ENCODE results near the gene SNRPA1. TPM values are rescaled to one million over a fixed set of nuclear protein-coding genes. Genes with fewer than 3 reads are reported as not detected.

The SNRPA1 gene
- total and polyA plus RNA-seq, 9 of the 15 experiments (the other 6 are each of a cell fraction or from before 2014, with no cell fraction given): 62.7 to 245 (median 189) TPM

DNA sequence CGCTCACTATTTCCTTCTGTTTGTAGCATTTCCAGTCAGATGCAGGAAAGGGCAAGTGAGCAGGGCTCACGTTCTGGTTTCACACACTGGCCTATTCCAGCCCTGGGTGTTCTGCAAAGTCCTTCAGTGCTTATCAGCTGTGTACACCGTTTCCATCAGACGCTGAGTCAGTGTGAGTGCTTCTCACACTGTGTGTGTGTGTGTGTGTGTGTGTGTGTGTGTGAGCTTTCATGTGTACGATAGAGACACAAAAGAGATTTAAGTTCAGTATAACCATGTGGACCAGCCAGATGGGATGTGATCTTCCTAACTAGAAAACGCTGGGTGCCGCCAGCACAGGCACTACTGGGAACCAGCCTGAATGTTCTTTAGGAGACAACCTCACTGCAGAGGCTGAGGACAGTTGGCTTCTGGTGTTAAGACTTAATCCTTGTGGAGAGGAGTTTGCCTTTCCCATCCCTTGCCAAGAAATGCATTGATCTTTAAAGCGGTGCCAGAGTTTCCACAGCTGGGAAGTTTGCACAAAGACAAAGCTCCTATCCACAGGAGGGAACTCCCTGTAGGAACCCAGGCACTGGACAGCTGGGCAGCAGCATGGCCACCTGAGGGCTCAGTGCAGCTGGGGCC is 39.3 kb downstream of the SNRPA1 start (continued):
- peak in 1 of 2 experiments; percentile 78; a peak in 1 of 4 replicates for TF ChIP-seq ZMIZ1 (IDR thresholded peaks at IDR 0.05; ENCODE audit: low read depth in 2 of 2, low read length in 2 of 2)

DNA sequence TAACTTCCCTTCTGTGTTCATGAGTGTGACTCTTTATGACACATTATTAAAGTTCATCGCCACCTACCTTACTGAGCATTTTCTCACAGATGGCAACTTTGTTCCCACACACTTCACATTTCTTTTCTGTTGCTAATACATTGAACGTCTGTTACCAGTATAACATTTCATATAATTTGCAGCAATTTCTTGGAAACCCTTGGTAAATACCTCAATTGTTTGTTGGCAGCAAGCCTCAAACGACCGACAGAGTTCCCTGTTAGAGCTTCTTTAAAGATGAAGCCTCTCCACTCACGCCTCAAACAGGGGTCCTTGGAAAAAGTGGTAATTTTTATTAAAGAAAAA is 40.0 kb downstream of the SNRPA1 start:
- Histone ChIP-seq H3K4me3 (no peak overlapping the region), H3K4me1 (replicated peaks in 1 of 2; ENCODE audit: control insufficient read depth in 2 of 2, insufficient read depth in 2 of 2, low read length in 2 of 2) (peaks cover 22 to 26% of the 10 kb centered on the region in 2 experiments), H3K9ac (ENCODE audit: insufficient read depth in 1 of 2, low read depth in 2 of 2, low read length in 2 of 2) (no peak overlapping the region), H3K9me1 (ENCODE audit: control insufficient read depth, insufficient read depth, low read length) (no peaks in the 10 kb centered on the region), H3K4me2 (ENCODE audit: insufficient read depth, low read length) (peak overlapping the region; percentile 23; the same call in 1 of the 2 replicates), H3K36me3 (ENCODE audit: control insufficient read depth, insufficient read depth, low read length) (no peaks in the 10 kb centered on the region), H4K20me1 (replicated peaks; ENCODE audit: control insufficient read depth, insufficient read depth, low read length) (peaks cover 11% of the 10 kb centered on the region; the same call in 1 of the 2 replicates), H3K27me3 (ENCODE audit: control insufficient read depth in 2 of 2, insufficient read depth in 2 of 2, low read length in 2 of 2) (no peaks in the 10 kb centered on the region), H3K79me2 (ENCODE audit: control insufficient read depth, insufficient read depth, low read length) (peaks cover 10% of the 10 kb centered on the region), H3K9me3 (replicated peaks; ENCODE audit: control insufficient read depth, insufficient read depth, low read depth, low read length) (no peaks in the 10 kb centered on the region), H2AFZ (ENCODE audit: low read depth, low read length) (peak overlapping the region; percentile 11; the same call in 1 of the 2 replicates), H3K27ac (ENCODE audit: extremely low read depth, low read depth, low read length) (no peak overlapping the region)
- TF ChIP-seq ARNT (IDR thresholded peaks at IDR 0.05) (no peak), MTA3 (IDR thresholded peaks at IDR 0.05; ENCODE audit: borderline replicate concordance) (no peak), NR3C1 (CRISPR knock-in tag; IDR thresholded peaks at IDR 0.05) (no peak), HIVEP1 (CRISPR knock-in tag; IDR thresholded peaks at IDR 0.05) (no peak), PHF20 (IDR thresholded peaks at IDR 0.05; ENCODE audit: partially characterized antibody) (no peak)
- TF ChIP-seq, protein P1, sequence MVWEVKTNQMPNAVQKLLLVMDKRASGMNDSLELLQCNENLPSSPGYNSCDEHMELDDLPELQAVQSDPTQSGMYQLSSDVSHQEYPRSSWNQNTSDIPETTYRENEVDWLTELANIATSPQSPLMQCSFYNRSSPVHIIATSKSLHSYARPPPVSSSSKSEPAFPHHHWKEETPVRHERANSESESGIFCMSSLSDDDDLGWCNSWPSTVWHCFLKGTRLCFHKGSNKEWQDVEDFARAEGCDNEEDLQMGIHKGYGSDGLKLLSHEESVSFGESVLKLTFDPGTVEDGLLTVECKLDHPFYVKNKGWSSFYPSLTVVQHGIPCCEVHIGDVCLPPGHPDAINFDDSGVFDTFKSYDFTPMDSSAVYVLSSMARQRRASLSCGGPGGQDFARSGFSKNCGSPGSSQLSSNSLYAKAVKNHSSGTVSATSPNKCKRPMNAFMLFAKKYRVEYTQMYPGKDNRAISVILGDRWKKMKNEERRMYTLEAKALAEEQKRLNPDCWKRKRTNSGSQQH (CRISPR knock-in tag; IDR thresholded peaks at IDR 0.05): no peak
- FAIRE-seq: no peak
- ChIA-PET POLR2A (interaction anchor here (1.0 to 2.3 kb wide), 4 partner anchors 10 to 247 kb away, joined by 4 to 16 read pairs (median 5); no protein-coding TSS in a partner anchor), CTCF (ENCODE audit: low intra/inter-chr PET ratio) (interaction anchor here (0.9 to 3.9 kb wide), 2 partner anchors 167 to 240 kb away, joined by 3 to 29 read pairs; no protein-coding TSS in a partner anchor)
- no TSS peak for BruUV-seq (replicated peaks)
- no peak for ATAC-seq
- in situ Hi-C loops (cut with MboI): loop anchor here (5.0 to 25.0 kb wide), 4 partner anchors 168 to 618 kb away; partner anchors contain the start of gene LRRK1
- DNase-seq (ENCODE audit: extremely low read depth in 1 of 4, low spot score in 3 of 4): no peak
- intact Hi-C loops (cut with micrococcal nuclease): loop anchor here (1.0 to 10.0 kb wide), 4 partner anchors 118 to 630 kb away; partner anchors contain the start of gene LRRK1
- 21% methylated on average over 5 of the region's 5 CpGs for WGBS (ENCODE audit: insufficient coverage, low coverage, missing lambda C conversion rate)

All from K562 (cell line).